HepG2 (cell line): ENCODE results near the gene CCNT2. TPM values are rescaled to one million over a fixed set of nuclear protein-coding genes. Genes with fewer than 3 reads are reported as not detected.

Experiments
- KAT8 ChIP-seq: IDR thresholded peaks from 2 replicates; pipeline ENCODE4 v1.6.1; 2016; ENCODE audit warnings: missing genetic modification reagents, missing compliant biosample characterization
- KLF9 ChIP-seq: IDR thresholded peaks from 2 replicates; pipeline ENCODE4 v1.6.1; 2016; ENCODE audit warnings: low read depth
- MTA3 ChIP-seq: sonication (generic); formaldehyde crosslinking; IDR thresholded peaks from 2 replicates; pipeline ENCODE4 v1.4.0; 2020; ENCODE audit warnings: missing genetic modification reagents
- NR3C1 ChIP-seq: sonication (generic); formaldehyde crosslinking; IDR thresholded peaks from 2 replicates; pipeline ENCODE4 v1.4.0; 2020; ENCODE audit warnings: missing genetic modification reagents
- PCBP1 ChIP-seq: fragments of 200-400 bp; formaldehyde crosslinking; IDR thresholded peaks from 2 replicates; pipeline ENCODE4 v1.6.1; 2017; ENCODE audit warnings: mild to moderate bottlenecking, low read depth, low read length, borderline replicate concordance
- RBAK ChIP-seq: sonication (generic); formaldehyde crosslinking; IDR thresholded peaks from 2 replicates; pipeline ENCODE4 v1.5.1; 2020; ENCODE audit warnings: mild to moderate bottlenecking, missing genetic modification reagents
- REXO4 ChIP-seq: sonication (generic); formaldehyde crosslinking; IDR thresholded peaks from 2 replicates; pipeline ENCODE4 v1.8.0; 2022; ENCODE audit warnings: missing genetic modification reagents, mild to moderate bottlenecking, borderline replicate concordance
- SCMH1 ChIP-seq: sonication (generic); formaldehyde crosslinking; IDR thresholded peaks from 2 replicates; pipeline ENCODE4 v1.9.0; 2021; ENCODE audit warnings: missing genetic modification reagents, mild to moderate bottlenecking, borderline replicate concordance
- TAF1 ChIP-seq: sonication (generic); formaldehyde crosslinking; IDR thresholded peaks from 2 replicates; pipeline ENCODE4 v1.4.0; 2020; ENCODE audit warnings: missing genetic modification reagents
- ZFAT ChIP-seq: sonication (generic); formaldehyde crosslinking; conservative IDR thresholded peaks from 2 replicates; pipeline ENCODE4 v1.8.1; 2023; ENCODE audit warnings: missing genetic modification reagents, inconsistent platforms
- ZNF280B ChIP-seq: sonication (generic); formaldehyde crosslinking; IDR thresholded peaks from 2 replicates; pipeline ENCODE4 v1.5.0; 2020; ENCODE audit warnings: missing genetic modification reagents, mild to moderate bottlenecking, borderline replicate concordance
- ZNF30 ChIP-seq: sonication (generic); formaldehyde crosslinking; IDR thresholded peaks from 2 replicates; pipeline ENCODE4 v1.5.0; 2020; ENCODE audit warnings: mild to moderate bottlenecking, missing genetic modification reagents
- ZNF512B ChIP-seq: sonication (generic); formaldehyde crosslinking; IDR thresholded peaks from 2 replicates; pipeline ENCODE4 v1.5.1; 2020; ENCODE audit warnings: missing genetic modification reagents, mild to moderate bottlenecking, borderline replicate concordance
- ZNF674 ChIP-seq: sonication (generic); formaldehyde crosslinking; IDR thresholded peaks from 2 replicates; pipeline ENCODE4 v1.5.0; 2020; ENCODE audit warnings: low read depth, mild to moderate bottlenecking, missing genetic modification reagents
- ZNF773 ChIP-seq: sonication (generic); formaldehyde crosslinking; IDR thresholded peaks from 2 replicates; pipeline ENCODE4 v1.4.0; 2020; ENCODE audit warnings: missing genetic modification reagents, borderline replicate concordance
- ZSCAN12 ChIP-seq: sonication (generic); formaldehyde crosslinking; IDR thresholded peaks from 2 replicates; pipeline ENCODE4 v1.9.0; 2021; ENCODE audit warnings: mild to moderate bottlenecking, missing genetic modification reagents
- polyA plus RNA-seq, 8 experiments: library from polyadenylated mRNA; depleted of rRNA in 3 of 8; stranded (reverse) in 7 of 8; unstranded in 1 of 8; fragments of >200 nt; fragmentation: Illumina TruSeq in 4 of 8; extraction: Trizol in 4 of 8; gene quantifications; 2 replicates each; pipeline versions ENCODE4 v1.2.1 to v1.2.3, GENCODE V29; 2011 to 2016; ENCODE audit warnings: low read depth in 4 of 8, missing spikeins in 1 of 8, mixed read lengths in 1 of 8; ENCODE audit not compliant: insufficient read depth in 1 of 8
- total RNA-seq, 5 experiments: library from RNA; depleted of rRNA; stranded (reverse); fragments of >200 nt; fragmentation: Illumina TruSeq; extraction: Trizol; gene quantifications; 2 replicates each; pipeline ENCODE4 v1.2.3, GENCODE V29; 2016; ENCODE audit warnings: low read depth in 1 of 5
- TF ChIP-seq, protein P1 (sequence below): IDR thresholded peaks from 2 replicates; pipeline ENCODE4 v1.6.1; 2018; ENCODE audit warnings: missing genetic modification reagents, mild to moderate bottlenecking, missing compliant biosample characterization

Gene CCNT2
- total and polyA plus RNA-seq, 2 of the 13 experiments (the other 11 are each of a cell fraction or from before 2014, with no cell fraction given) = 22.1 to 34.4 TPM

GRCh38 chr2:134917888-134918525 is 615 bp upstream of the CCNT2 start (continued):
- TF ChIP-seq ZNF773 (CRISPR knock-in tag) = no peak
- peak; percentile 30; the same call in 1 of the 2 replicates for TF ChIP-seq RBAK (CRISPR knock-in tag)
- no peak for TF ChIP-seq KAT8 (CRISPR knock-in tag)
- TF ChIP-seq MTA3 = no peak
- no peak for TF ChIP-seq ZNF674
- no peak for TF ChIP-seq REXO4 (CRISPR knock-in tag)
- TF ChIP-seq SCMH1 (CRISPR knock-in tag) = no peak
- no peak for TF ChIP-seq ZSCAN12 (CRISPR knock-in tag)
- TF ChIP-seq PCBP1 = peak; percentile 100
- no peak for TF ChIP-seq ZFAT (CRISPR knock-in tag)
- TF ChIP-seq, protein P1, sequence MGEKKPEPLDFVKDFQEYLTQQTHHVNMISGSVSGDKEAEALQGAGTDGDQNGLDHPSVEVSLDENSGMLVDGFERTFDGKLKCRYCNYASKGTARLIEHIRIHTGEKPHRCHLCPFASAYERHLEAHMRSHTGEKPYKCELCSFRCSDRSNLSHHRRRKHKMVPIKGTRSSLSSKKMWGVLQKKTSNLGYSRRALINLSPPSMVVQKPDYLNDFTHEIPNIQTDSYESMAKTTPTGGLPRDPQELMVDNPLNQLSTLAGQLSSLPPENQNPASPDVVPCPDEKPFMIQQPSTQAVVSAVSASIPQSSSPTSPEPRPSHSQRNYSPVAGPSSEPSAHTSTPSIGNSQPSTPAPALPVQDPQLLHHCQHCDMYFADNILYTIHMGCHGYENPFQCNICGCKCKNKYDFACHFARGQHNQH (CRISPR knock-in tag) = no peak
- TF ChIP-seq NR3C1 = no peak
- no peak for TF ChIP-seq ZNF280B (CRISPR knock-in tag)
- TF ChIP-seq KLF9 (CRISPR knock-in tag) = no peak
- peak; percentile 82; the same call in 1 of the 2 replicates for TF ChIP-seq ZNF512B
- TF ChIP-seq TAF1 (CRISPR knock-in tag) = peak; percentile 74
- no peak for TF ChIP-seq ZNF30 (CRISPR knock-in tag)
